RWPE1 (cell line): ENCODE measurements around the gene LCN9.

Experiments used
- CTCF ChIA-PET: fragments of 350-600 bp; sonication (Branson Sonifier 250); formaldehyde crosslinking; extraction: SDS; loops from one replicate; lab custom pipeline; 2021; lab: Yijun Ruan, JAX
- POLR2A ChIA-PET: fragments of 400-600 bp; formaldehyde crosslinking; extraction: SDS; loops from one replicate; lab custom pipeline; 2020; ENCODE audit warnings: antibody characterized with exemption; ENCODE audit not compliant: low non-redundant PET; lab: Yijun Ruan, JAX
- DNase-seq: peaks from one replicate; pipeline ENCODE4 v3.0.0; 2012; ENCODE audit warnings: low spot score
- H3K27ac ChIP-seq: fragments of 450-650 bp; 2 replicates; pipeline ENCODE4 v1.5.1; 2017
- TF ChIP-seq, protein P1 (sequence below): fragments of 450-650 bp; conservative IDR thresholded peaks from 2 replicates; pipeline ENCODE4 v1.5.1; 2017; ENCODE audit warnings: low read depth, mild to moderate bottlenecking

Gene LCN9

DNA sequence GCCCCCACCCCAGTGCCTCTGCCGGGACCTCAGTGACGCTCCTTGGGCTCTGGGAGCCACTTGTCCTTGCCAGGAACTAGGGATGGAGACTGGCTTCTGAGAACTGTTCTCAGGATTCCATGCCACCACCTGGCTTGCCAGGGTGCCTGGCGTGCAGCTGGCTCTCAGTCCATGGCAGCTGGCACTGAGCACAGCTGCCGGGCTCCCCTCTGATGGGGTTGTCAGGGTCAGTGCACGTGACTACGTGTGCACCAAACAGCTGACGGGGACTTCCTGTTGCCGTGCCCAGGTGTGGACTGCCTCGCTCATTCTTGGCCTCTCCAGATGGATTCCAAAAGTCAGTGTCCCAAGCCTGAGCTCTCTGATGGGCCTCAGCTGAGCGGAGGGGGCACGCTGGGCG lies 48.3 kb downstream of the LCN9 start:
- TF ChIP-seq, protein P1, sequence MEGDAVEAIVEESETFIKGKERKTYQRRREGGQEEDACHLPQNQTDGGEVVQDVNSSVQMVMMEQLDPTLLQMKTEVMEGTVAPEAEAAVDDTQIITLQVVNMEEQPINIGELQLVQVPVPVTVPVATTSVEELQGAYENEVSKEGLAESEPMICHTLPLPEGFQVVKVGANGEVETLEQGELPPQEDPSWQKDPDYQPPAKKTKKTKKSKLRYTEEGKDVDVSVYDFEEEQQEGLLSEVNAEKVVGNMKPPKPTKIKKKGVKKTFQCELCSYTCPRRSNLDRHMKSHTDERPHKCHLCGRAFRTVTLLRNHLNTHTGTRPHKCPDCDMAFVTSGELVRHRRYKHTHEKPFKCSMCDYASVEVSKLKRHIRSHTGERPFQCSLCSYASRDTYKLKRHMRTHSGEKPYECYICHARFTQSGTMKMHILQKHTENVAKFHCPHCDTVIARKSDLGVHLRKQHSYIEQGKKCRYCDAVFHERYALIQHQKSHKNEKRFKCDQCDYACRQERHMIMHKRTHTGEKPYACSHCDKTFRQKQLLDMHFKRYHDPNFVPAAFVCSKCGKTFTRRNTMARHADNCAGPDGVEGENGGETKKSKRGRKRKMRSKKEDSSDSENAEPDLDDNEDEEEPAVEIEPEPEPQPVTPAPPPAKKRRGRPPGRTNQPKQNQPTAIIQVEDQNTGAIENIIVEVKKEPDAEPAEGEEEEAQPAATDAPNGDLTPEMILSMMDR, result no peak
- no peak overlapping the region for H3K27ac ChIP-seq
- POLR2A ChIA-PET, result no interaction called here
- CTCF ChIA-PET, result interaction anchor here (1.0 to 1.1 kb wide), 2 partner anchors 88 to 207 kb away, joined by 4 to 6 read pairs; no protein-coding TSS in a partner anchor
- DNase-seq, result no peak

DNA sequence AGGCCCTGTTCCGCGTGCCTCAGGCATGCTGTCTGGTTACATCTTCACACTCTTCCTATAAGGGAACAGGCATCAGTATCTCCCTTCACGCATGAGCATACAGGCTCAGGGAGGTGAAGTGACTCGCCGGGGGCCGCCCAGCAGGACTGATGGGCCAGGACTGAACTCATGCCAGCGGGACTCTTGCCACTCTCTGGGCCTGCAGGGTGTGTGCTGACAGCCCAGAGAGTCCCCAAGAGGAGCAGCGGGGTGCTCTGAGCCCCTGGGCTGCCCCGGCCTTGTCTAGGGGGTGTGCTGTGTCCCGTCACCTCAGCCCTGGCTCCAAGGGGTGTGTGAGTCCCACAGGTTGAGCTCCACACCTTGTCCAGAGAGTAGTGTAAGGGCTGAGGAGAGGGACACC lies 48.8 kb downstream of the LCN9 start:
- ChIA-PET CTCF (interaction anchor here (1.1 kb wide), 1 partner anchor 88 kb away, joined by 6 read pairs; no protein-coding TSS in a partner anchor), POLR2A (no interaction called here)
- no peak for DNase-seq
- TF ChIP-seq, protein P1, result no peak
- no peak overlapping the region for H3K27ac ChIP-seq

DNA sequence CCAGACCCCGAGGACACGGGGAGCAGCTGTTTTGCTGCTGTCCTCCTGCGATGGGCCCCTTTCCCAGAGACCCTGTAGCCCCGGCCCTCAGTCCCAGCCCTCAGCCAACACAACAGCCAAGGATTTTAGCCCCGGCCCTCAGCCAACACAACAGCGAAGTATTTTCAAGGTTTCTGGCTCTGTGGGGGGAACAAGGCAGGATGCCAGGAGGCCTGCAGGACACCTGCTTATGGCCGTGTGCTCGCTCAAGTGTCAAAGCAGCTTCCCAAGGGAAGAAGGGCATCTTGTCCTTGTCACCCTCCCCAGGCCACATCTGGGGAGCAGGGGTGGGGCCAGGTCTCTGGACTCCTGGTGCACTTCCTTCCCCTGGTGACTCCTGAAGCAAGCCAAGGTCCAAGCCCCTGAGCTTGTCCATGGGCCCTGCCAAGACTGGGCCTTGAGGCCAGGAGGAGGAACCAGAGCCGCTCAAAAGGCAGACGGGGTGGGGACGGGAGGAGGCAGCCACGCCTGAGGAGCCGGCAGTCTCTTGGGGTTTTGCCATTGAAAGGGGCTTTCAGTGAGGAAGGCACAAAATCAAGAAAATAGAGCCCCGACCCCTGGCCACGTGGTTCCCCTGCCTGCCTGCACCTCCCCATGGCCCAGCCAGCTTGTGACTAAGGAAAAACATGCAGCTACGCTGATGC lies 49.6 kb downstream of the LCN9 start:
- ChIA-PET CTCF (no interaction called here), POLR2A (no interaction called here)
- TF ChIP-seq, protein P1, result no peak
- no peak for DNase-seq
- H3K27ac ChIP-seq, result no peak overlapping the region

DNA sequence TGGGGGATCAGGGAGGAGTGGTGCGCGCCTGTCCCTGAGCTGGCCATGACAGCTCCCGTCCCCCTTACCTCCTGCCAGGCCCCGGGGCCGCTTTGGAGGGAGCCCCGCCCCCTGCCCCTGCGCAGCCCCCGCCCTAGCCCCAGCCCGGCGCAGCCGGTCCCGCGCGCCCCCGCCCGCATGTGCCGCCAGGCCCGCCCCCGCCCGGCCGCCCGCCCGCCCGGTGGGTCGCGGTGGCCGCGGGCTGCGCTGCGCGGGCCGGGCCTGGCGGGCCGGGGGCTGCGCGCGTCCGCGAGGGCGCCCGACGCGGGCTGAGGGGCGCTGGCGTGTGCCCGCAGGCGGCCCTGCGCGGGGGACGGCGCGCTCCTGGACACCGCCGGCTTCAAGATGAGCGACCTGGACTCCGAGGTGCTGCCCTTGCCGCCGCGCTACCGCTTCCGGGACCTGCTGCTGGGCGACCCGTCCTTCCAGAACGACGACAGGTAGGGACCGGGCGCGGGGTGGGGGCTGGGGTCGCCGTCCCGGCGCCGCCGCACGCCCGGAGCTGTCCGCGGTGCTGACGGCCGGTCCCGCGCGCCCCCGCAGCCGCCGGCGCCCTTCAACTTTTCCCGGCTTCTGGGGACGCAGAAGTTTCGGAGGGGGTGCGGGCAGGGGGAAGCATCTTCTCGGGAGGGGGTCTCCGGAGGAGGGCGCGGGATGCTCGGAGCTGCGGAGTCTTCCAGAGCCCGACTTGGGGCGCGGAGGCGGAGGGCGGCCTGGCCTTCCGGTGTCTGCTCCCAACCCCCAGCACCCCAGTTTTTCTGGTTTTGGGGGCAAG lies 51.3 kb downstream of the LCN9 start:
- ChIA-PET CTCF (interaction anchor here (1.2 kb wide), 1 partner anchor 83 kb away, joined by 6 read pairs; no protein-coding TSS in a partner anchor), POLR2A (no interaction called here)
- TF ChIP-seq, protein P1, result no peak
- H3K27ac ChIP-seq, result no peak overlapping the region
- DNase-seq, result no peak

DNA sequence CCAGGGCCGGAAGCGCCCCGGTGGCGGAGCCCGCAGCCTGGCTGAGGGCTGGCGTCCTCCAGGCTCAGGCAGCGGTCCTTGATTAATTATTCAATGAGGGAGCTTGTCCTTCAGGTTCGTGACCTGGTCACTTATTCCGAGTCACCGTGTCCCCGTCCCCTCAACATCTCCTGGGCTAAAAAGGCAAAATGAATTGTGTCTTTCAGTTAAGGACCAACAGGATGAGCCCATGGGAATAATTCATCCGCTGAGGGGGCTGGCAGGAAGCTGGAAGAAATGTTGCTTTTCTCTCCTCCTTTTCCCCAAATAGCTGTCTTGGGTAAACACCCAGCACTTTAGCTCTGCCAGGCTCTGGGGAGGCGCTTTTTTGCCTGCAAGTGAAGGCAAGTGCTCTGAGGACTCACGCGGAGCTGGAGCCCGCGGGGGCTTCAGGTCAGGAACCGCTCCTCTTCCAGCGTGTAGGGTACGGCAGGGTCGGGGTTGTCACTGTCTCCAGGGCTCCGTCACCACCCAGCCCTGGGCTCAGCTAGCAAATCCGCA lies 52.0 kb downstream of the LCN9 start:
- H3K27ac ChIP-seq, result no peak overlapping the region
- no peak for DNase-seq
- ChIA-PET POLR2A (no interaction called here), CTCF (interaction anchor here (0.6 to 1.2 kb wide), 2 partner anchors 33 to 83 kb away, joined by 5 to 6 read pairs; no protein-coding TSS in a partner anchor)
- TF ChIP-seq, protein P1, result no peak

DNA sequence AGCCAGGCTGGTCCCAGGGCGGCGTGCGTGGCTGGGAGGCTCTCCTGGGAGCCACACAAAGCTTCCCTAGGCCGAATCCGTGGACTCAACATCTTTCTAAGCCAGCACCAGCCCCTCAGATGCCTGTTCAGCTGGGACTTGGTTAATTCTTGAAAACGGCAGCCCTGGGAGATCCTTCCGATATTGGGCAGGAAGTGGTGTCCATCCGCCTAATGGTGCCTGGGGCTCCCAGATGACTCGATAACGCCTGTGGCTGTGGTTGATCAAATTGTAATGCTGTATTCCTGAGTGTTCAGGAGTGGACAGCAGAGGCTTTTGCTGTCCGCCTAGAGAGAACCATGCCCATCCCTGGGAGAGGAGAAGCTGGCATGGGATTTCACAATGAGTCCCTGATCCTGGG lies 52.9 kb downstream of the LCN9 start:
- DNase-seq, result no peak
- ChIA-PET POLR2A (no interaction called here), CTCF (interaction anchor here (0.5 to 1.0 kb wide), 2 partner anchors 10 to 254 kb away, joined by 3 read pairs; no protein-coding TSS in a partner anchor)
- TF ChIP-seq, protein P1, result no peak
- no peak overlapping the region for H3K27ac ChIP-seq
